ENCODE measurements around the gene HM13. TPM values are rescaled to one million over a fixed set of nuclear protein-coding genes. Genes with fewer than 3 reads are reported as not detected.

The HM13 gene
- total and polyA plus RNA-seq, 2 of the 13 experiments (the other 11 are each of a cell fraction or from before 2014, with no cell fraction given), result 118 to 243 TPM

DNA sequence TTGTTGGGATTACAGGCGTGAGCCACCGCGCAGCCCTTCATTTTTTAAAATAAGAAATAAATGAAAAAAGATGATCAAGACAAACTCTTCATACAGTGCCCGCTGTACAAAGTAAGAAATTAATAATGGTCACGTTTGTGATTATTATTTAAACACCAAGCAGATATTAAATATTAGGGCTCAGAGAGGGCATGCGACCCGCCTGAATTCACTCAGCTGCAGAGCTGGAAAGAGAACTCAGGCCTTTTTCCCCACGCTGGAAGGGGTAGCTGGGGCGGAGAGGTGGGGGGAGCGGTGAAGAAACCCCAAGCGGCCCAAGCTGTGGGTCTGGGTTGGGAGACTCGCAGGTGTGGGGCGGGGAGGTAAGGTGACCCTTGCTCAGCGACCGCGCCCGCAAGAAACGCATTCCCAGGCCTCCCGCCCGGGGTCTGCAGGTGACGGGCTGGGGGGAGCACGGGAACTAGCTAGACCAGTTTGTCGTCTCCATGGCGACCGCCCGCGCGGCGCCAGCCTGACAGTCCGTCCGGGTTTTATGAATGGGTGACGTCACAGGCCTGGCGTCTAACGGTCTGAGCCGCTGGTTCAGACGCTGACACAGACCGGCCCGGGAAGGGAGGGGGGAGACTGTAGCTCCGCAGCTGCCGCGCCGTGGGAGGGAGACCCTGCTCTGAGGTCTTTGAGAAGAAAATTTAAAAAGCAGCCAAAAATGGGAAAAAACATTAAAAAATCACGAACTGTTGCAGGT, 89.8 kb downstream of the HM13 start (continued):
- TF ChIP-seq, protein P1, sequence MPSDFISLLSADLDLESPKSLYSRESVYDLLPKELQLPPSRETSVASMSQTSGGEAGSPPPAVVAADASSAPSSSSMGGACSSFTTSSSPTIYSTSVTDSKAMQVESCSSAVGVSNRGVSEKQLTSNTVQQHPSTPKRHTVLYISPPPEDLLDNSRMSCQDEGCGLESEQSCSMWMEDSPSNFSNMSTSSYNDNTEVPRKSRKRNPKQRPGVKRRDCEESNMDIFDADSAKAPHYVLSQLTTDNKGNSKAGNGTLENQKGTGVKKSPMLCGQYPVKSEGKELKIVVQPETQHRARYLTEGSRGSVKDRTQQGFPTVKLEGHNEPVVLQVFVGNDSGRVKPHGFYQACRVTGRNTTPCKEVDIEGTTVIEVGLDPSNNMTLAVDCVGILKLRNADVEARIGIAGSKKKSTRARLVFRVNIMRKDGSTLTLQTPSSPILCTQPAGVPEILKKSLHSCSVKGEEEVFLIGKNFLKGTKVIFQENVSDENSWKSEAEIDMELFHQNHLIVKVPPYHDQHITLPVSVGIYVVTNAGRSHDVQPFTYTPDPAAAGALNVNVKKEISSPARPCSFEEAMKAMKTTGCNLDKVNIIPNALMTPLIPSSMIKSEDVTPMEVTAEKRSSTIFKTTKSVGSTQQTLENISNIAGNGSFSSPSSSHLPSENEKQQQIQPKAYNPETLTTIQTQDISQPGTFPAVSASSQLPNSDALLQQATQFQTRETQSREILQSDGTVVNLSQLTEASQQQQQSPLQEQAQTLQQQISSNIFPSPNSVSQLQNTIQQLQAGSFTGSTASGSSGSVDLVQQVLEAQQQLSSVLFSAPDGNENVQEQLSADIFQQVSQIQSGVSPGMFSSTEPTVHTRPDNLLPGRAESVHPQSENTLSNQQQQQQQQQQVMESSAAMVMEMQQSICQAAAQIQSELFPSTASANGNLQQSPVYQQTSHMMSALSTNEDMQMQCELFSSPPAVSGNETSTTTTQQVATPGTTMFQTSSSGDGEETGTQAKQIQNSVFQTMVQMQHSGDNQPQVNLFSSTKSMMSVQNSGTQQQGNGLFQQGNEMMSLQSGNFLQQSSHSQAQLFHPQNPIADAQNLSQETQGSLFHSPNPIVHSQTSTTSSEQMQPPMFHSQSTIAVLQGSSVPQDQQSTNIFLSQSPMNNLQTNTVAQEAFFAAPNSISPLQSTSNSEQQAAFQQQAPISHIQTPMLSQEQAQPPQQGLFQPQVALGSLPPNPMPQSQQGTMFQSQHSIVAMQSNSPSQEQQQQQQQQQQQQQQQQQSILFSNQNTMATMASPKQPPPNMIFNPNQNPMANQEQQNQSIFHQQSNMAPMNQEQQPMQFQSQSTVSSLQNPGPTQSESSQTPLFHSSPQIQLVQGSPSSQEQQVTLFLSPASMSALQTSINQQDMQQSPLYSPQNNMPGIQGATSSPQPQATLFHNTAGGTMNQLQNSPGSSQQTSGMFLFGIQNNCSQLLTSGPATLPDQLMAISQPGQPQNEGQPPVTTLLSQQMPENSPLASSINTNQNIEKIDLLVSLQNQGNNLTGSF (CRISPR knock-in tag; IDR thresholded peaks at IDR 0.05), result 0 out of 2 replicates have a peak, but pooled peaks have one; percentile 44
- TF ChIP-seq, protein P2, sequence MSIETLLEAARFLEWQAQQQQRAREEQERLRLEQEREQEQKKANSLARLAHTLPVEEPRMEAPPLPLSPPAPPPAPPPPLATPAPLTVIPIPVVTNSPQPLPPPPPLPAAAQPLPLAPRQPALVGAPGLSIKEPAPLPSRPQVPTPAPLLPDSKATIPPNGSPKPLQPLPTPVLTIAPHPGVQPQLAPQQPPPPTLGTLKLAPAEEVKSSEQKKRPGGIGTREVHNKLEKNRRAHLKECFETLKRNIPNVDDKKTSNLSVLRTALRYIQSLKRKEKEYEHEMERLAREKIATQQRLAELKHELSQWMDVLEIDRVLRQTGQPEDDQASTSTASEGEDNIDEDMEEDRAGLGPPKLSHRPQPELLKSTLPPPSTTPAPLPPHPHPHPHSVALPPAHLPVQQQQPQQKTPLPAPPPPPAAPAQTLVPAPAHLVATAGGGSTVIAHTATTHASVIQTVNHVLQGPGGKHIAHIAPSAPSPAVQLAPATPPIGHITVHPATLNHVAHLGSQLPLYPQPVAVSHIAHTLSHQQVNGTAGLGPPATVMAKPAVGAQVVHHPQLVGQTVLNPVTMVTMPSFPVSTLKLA (IDR thresholded peaks at IDR 0.05), result peak; percentile 64
- TF ChIP-seq EEA1 (CRISPR knock-in tag; IDR thresholded peaks at IDR 0.05; ENCODE audit: borderline replicate concordance), result no peak
- TF ChIP-seq SRF (IDR thresholded peaks at IDR 0.05; ENCODE audit: low read depth, low read length), result 0 out of 2 replicates have a peak, but pooled peaks have one; percentile 31
- peak; percentile 97 for TF ChIP-seq ZNF768 (CRISPR knock-in tag; IDR thresholded peaks at IDR 0.05)
- TF ChIP-seq NFRKB (IDR thresholded peaks at IDR 0.05), result no peak
- TF ChIP-seq, protein P3, sequence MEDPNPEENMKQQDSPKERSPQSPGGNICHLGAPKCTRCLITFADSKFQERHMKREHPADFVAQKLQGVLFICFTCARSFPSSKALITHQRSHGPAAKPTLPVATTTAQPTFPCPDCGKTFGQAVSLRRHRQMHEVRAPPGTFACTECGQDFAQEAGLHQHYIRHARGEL (CRISPR knock-in tag; IDR thresholded peaks at IDR 0.05), result 0 out of 2 replicates have a peak, but pooled peaks have one; percentile 81
- TF ChIP-seq, protein P4, sequence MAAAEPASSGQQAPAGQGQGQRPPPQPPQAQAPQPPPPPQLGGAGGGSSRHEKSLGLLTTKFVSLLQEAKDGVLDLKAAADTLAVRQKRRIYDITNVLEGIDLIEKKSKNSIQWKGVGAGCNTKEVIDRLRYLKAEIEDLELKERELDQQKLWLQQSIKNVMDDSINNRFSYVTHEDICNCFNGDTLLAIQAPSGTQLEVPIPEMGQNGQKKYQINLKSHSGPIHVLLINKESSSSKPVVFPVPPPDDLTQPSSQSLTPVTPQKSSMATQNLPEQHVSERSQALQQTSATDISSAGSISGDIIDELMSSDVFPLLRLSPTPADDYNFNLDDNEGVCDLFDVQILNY (CRISPR knock-in tag; conservative IDR thresholded peaks at IDR 0.05), result peak; percentile 71
- TF ChIP-seq, protein P5, sequence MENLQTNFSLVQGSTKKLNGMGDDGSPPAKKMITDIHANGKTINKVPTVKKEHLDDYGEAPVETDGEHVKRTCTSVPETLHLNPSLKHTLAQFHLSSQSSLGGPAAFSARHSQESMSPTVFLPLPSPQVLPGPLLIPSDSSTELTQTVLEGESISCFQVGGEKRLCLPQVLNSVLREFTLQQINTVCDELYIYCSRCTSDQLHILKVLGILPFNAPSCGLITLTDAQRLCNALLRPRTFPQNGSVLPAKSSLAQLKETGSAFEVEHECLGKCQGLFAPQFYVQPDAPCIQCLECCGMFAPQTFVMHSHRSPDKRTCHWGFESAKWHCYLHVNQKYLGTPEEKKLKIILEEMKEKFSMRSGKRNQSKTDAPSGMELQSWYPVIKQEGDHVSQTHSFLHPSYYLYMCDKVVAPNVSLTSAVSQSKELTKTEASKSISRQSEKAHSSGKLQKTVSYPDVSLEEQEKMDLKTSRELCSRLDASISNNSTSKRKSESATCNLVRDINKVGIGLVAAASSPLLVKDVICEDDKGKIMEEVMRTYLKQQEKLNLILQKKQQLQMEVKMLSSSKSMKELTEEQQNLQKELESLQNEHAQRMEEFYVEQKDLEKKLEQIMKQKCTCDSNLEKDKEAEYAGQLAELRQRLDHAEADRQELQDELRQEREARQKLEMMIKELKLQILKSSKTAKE (CRISPR knock-in tag; IDR thresholded peaks at IDR 0.05; ENCODE audit: borderline replicate concordance), result peak; percentile 99
- peak; percentile 80; the same call in 1 of the 2 replicates for TF ChIP-seq ZNF761 (CRISPR knock-in tag; conservative IDR thresholded peaks at IDR 0.05)
- peak; percentile 88 for TF ChIP-seq ADNP (CRISPR knock-in tag; IDR thresholded peaks at IDR 0.05)
- peak; percentile 96 for TF ChIP-seq ERF (CRISPR knock-in tag; IDR thresholded peaks at IDR 0.05)
- TF ChIP-seq CBX1 (IDR thresholded peaks at IDR 0.05; ENCODE audit: low read depth), result peak; percentile 91
- peak; percentile 93 for TF ChIP-seq DNMT1 (CRISPR knock-in tag; IDR thresholded peaks at IDR 0.05)
- peak; percentile 58; the same call in 1 of the 2 replicates for TF ChIP-seq TOPORS (CRISPR knock-in tag; IDR thresholded peaks at IDR 0.05)
- peak; percentile 72; the same call in 1 of the 2 replicates for TF ChIP-seq ZNF552 (CRISPR knock-in tag; IDR thresholded peaks at IDR 0.05; ENCODE audit: borderline replicate concordance)
- TF ChIP-seq TCF7L2 (IDR thresholded peaks at IDR 0.05; ENCODE audit: low read depth, low read length), result no peak
- peak; percentile 98 for TF ChIP-seq HIVEP1 (CRISPR knock-in tag; IDR thresholded peaks at IDR 0.05)
- TF ChIP-seq RFX1 (IDR thresholded peaks at IDR 0.05), result peak; percentile 97

Data from HepG2 (cell line).